OCI-M2 (cell line): ENCODE data around the gene CCDC85B.

Experiments used
- DNase-seq: peaks from one replicate; lab custom pipeline; 2025; ENCODE audit not compliant: unreplicated experiment; lab: John Stamatoyannopoulos, UW

The CCDC85B gene

DNA sequence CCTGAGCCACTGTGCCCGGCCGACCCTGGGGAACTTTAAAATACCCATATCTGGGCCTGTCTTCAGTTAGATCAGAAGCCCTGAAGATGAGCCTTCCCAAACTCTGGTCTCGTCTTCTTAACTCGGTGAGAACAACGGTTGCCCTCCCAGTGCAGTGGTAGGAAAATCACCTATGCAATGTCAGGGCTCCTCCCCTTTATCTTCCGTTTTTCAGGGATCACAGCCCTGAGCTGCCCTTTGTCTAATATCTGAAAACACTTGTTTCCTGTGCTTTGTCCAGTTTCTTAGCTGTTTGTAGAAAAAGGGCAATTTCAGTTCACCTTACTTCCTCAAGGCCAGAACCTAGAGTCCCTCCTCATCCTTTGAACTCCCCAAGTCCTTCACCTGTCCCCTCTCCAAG, 38.2 kb downstream of the CCDC85B start:
- no peak for DNase-seq

- no peak for DNase-seq
Measured at GRCh38 chr11:65931773-65932557, 41.5 kb downstream of the CCDC85B start.

GRCh38 chr11:65932558-65932919, 42.1 kb downstream of the CCDC85B start:
- DNase-seq: no peak

- peak; percentile 53 for DNase-seq
Measured at GRCh38 chr11:65934014-65934413, 43.5 kb downstream of the CCDC85B start.

DNA sequence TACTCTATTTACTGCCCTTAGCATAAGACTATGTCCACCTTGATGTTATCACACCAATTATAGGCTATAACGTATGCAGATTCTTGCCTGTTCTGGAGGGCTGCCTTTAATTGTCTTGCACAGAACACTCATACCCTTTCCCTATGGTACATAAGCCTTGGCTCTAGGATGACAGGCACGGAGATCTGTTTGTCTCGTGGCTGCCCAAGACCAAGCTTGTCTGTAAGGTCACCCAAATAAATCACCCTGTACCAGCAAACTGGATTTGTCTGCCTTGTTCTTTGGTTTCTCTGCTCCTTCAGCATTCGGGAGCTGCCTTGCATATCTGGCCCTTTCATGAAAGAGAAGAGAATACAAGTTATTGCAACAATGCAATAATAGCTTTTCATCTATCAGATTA, 47.3 kb downstream of the CCDC85B start:
- no peak for DNase-seq
